ENCODE results near the gene TJP3. TPM values are rescaled to one million over a fixed set of nuclear protein-coding genes. Genes with fewer than 3 reads are reported as not detected.
"Not testable (repeated sequence)": the region's sequence is repeated elsewhere in the genome, so short reads cannot be mapped to it uniquely, and the experiment has no call there.

The TJP3 gene, protein sequence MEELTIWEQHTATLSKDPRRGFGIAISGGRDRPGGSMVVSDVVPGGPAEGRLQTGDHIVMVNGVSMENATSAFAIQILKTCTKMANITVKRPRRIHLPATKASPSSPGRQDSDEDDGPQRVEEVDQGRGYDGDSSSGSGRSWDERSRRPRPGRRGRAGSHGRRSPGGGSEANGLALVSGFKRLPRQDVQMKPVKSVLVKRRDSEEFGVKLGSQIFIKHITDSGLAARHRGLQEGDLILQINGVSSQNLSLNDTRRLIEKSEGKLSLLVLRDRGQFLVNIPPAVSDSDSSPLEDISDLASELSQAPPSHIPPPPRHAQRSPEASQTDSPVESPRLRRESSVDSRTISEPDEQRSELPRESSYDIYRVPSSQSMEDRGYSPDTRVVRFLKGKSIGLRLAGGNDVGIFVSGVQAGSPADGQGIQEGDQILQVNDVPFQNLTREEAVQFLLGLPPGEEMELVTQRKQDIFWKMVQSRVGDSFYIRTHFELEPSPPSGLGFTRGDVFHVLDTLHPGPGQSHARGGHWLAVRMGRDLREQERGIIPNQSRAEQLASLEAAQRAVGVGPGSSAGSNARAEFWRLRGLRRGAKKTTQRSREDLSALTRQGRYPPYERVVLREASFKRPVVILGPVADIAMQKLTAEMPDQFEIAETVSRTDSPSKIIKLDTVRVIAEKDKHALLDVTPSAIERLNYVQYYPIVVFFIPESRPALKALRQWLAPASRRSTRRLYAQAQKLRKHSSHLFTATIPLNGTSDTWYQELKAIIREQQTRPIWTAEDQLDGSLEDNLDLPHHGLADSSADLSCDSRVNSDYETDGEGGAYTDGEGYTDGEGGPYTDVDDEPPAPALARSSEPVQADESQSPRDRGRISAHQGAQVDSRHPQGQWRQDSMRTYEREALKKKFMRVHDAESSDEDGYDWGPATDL
- total RNA-seq (10 to 100 TPM; 13.4 to 14.2 TPM), total RNA-seq (10.8 to 12.8 reads per million in 2 donors)

DNA sequence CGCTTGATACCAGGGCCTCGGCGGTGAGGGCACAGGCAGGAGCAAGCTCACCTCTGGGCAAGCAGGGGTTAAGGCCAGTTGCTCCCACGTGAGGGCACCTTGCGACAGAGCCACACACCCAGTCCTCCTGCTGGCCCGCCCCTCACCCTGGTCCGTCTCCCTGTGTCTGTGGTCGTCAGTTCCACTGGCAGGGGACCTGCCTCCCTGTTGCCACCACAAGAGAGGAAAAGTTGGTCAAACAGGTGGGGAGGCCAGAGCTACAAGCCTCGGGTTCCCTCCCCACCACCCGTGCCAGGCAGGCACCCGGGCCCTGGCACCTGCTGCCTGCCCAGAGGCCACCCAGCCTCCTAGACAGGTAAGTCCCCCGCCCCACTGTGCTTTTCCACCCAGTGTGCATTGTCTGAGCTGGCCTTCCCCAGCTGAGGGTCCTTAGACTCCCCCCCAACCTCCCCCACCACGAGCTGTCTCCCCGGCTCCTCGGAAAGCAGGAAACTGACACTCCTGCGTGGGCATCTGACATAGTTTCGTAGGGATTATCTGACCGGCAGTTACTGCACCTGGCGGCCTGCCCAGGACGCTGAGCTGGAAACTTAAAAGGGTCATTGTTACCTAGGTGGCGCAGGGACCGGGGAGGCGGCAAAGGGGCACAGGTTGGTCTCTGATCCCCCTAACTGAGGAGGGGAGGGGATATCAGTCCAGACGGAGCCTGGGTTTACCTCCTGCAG, at the start of gene TJP3:
Gene TJP3 (plus strand): TSS at position 178 of the 725 bp plus-strand sequence. CDS start 20,049 bp downstream, outside the sequence.
- Mint-ChIP-seq H3K27ac (no peak within 1 kb of the TSS), H3K4me1 (peaks cover 8% of the 10 kb centered on the region), H3K27me3 (peaks cover 10% of the 10 kb centered on the region), H3K4me3 (no peak within 1 kb of the TSS), H3K36me3 (ENCODE audit: low read depth) (no peaks in the 10 kb centered on the region)
- ATAC-seq (no peak), DNase-seq (no peak)
- H3K9me3 ChIP-seq (ENCODE audit: control insufficient read depth, low read length, poor library complexity, severe bottlenecking), result no peaks in the 10 kb centered on the region

DNA sequence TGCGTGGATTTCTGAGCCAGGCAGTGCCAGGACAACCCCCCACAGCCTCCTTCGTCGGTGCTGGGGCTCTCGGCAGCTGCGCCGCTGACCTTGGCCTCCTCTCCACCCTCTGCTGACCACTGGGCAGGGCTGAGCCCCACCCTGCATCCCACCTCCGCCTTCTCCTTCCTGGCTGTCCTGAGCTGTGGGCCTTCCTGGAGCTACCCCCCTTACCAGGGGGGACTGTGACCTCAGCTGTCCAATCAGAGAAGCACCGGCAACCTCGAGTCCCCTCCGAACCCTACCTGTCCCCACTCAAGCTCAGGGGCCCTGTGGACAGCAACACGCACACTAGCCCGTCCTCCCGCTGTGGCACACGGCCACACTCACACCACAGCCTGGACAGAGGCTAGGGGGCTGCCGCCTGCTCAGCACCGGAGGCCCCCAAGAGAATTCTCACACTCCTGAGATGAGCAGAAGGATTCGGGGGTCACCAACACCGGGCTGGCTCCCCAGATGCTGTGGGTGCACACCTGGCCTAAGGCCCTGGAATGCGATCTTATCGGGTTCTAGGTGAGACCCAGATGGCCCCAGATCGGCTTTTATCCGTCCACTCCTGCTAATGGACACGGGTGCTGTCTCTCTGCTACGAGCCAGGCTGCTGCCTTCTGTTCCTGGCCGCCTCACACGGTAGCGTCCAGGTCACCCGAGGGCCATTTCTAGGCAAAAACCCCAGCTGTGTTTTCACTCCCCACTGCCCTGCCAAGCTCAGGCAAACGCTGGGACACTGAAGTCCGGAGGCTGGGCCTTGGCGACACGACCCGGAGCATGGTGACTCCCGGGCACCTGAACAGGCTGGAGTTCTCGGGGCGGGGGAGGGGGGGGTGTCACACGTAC, 49.1 kb upstream of the TJP3 start:
- no peaks in the 10 kb centered on the region for H3K9me3 ChIP-seq (ENCODE audit: control insufficient read depth, low read length, poor library complexity, severe bottlenecking)
- DNase-seq, result no peak
- Mint-ChIP-seq H3K27me3 (no peaks in the 10 kb centered on the region), H3K4me1 (peaks cover 2% of the 10 kb centered on the region), H3K27ac (no peak overlapping the region), H3K4me3 (no peak overlapping the region), H3K36me3 (ENCODE audit: low read depth) (peaks cover 7% of the 10 kb centered on the region)
- ATAC-seq, result no peak

DNA sequence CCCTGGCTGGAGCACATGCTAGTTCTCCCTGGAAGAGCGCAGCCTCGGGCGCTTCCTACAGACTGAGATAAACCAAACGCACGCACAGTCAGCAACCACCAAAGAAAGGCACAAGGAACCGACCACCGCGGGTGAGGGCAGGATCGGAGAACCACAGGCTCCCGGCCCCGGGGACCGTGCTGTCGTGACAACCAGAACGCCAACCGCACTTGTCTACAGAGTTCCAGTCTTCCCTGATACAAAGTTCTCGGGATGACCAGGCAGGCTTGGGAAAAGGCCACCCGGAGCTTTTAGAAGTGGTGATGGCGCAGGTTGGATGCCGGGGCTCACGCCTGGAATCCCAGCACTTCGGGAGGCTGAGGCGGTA, 48.5 kb upstream of the TJP3 start:
- DNase-seq, result no peak
- Mint-ChIP-seq H3K27ac (no peak overlapping the region), H3K36me3 (ENCODE audit: low read depth) (peaks cover 7% of the 10 kb centered on the region), H3K27me3 (no peaks in the 10 kb centered on the region), H3K4me1 (peaks cover 2% of the 10 kb centered on the region), H3K4me3 (no peak overlapping the region)
- no peak for ATAC-seq
- H3K9me3 ChIP-seq (ENCODE audit: control insufficient read depth, low read length, poor library complexity, severe bottlenecking), result no peaks in the 10 kb centered on the region

DNA sequence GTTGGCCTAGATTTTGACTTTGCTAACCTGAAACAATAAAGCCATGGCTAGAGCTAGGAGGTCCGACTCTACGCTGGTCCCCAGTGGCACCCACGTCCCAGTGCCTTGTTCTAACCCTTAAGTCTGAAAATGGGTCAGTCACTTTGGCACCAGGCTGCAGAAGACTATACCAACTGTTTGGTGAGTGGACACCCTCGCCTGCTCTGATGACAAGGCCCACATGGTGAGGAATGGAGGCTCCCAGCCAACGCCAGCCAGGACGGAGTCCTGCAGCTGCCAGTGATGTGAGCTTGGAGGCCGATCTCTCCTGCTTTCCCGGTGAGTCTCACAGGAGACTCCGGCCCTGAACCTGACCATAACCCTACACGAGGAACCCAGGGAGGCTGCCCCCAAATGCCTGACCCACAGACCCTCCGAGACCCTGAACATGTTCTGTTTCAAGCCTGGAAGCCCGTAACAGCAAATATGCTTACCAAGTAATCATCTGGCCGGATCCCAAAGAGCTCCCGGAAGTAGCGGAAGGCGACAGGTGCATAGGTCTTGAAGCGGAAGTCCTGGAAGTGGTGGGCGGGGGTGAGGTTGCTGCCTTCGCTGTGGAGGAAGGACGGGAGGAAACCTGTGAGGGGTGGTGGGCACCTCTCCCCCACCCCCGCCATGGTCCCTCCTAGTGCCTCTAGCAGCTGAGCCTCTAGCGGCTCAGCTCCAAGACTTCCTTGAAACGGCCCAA, 47.5 kb upstream of the TJP3 start:
- ATAC-seq (no peak), DNase-seq (no peak)
- H3K9me3 ChIP-seq (ENCODE audit: control insufficient read depth, low read length, poor library complexity, severe bottlenecking), result no peaks in the 10 kb centered on the region
- Mint-ChIP-seq H3K4me1 (peaks cover 2% of the 10 kb centered on the region), H3K4me3 (peak overlapping the region; percentile 41), H3K27ac (peak overlapping the region; percentile 19), H3K27me3 (no peaks in the 10 kb centered on the region), H3K36me3 (ENCODE audit: low read depth) (peaks cover 7% of the 10 kb centered on the region)

DNA sequence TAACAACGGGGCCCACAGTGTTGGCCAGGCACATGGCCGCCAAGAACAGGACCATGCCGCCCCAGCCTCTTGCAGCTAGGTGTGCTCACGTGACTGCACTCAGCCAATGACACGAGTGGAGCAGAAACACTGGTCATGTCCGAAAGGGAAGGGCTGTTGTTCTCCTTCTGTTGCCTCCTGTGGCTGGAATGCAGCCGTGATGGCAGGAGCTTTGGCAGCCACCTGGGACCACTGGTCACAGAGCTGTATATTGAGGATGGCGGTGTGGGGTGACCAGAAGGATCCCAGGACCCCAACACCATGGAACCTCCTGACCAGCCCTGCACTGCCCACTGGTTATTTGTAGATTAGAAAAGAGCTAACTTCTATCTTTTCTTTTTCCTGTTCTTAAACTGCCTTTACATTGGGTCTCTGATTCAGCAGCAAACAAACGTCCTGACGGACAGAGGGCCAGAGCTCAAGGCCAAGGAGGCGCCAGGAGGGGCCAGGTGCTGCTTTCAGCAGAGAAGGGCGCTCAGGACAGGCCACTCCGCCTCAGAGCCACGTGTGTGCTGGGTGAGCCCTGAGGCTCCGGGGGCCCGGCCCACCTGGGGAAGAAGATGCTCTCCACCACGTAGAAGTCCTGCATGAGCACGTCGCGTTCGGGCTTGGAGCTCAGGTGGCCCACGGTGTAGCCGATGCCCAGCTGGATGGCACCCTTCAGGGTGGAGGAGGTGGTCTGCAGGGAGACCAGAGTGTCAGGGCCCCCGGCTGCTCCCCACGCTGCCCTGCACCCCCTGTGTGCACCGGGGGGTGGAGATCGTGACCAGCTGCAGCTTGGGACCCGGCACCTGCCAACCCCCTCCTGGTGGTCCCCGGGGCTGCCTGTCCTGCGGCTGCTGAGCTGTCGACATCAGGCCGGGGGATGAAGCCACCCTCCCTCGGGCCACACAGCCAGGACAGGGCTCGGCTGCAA, 46.6 kb upstream of the TJP3 start:
- H3K4me1 Mint-ChIP-seq, result peaks cover 5% of the 10 kb centered on the region
- no peaks in the 10 kb centered on the region for H3K9me3 ChIP-seq (ENCODE audit: control insufficient read depth, low read length, poor library complexity, severe bottlenecking)
- no peaks in the 10 kb centered on the region for H3K27me3 Mint-ChIP-seq
- peak overlapping the region; percentile 41 for H3K4me3 Mint-ChIP-seq
- ATAC-seq, result no peak
- no peak overlapping the region for H3K27ac Mint-ChIP-seq
- H3K36me3 Mint-ChIP-seq (ENCODE audit: low read depth), result peaks cover 7% of the 10 kb centered on the region
- DNase-seq, result no peak

DNA sequence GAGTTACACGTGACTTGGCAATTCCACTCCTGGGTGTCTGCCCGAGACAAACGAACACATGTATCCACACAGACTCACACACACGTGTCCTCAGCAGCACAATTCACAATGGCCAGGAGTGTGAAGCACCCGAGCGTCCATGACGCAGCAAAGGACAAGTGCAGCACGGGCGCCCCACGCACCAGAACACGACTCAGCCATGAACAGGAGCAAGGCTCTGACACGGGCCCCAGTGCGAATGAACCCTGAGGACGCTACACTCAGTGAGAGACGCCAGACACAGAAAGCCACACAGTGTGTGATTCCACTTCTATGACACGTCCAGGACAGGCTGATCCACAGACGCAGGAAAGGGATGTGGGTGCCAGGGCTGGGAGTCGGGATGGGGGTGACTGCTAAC, 44.3 kb upstream of the TJP3 start:
- no peak overlapping the region for H3K4me3 Mint-ChIP-seq
- H3K27me3 Mint-ChIP-seq, result no peaks in the 10 kb centered on the region
- DNase-seq (no peak), ATAC-seq (no peak)
- no peaks in the 10 kb centered on the region for H3K36me3 Mint-ChIP-seq (ENCODE audit: low read depth)
- H3K27ac Mint-ChIP-seq, result peak overlapping the region; percentile 62
- no peaks in the 10 kb centered on the region for H3K9me3 ChIP-seq (ENCODE audit: control insufficient read depth, low read length, poor library complexity, severe bottlenecking)
- H3K4me1 Mint-ChIP-seq, result peaks cover 9% of the 10 kb centered on the region

DNA sequence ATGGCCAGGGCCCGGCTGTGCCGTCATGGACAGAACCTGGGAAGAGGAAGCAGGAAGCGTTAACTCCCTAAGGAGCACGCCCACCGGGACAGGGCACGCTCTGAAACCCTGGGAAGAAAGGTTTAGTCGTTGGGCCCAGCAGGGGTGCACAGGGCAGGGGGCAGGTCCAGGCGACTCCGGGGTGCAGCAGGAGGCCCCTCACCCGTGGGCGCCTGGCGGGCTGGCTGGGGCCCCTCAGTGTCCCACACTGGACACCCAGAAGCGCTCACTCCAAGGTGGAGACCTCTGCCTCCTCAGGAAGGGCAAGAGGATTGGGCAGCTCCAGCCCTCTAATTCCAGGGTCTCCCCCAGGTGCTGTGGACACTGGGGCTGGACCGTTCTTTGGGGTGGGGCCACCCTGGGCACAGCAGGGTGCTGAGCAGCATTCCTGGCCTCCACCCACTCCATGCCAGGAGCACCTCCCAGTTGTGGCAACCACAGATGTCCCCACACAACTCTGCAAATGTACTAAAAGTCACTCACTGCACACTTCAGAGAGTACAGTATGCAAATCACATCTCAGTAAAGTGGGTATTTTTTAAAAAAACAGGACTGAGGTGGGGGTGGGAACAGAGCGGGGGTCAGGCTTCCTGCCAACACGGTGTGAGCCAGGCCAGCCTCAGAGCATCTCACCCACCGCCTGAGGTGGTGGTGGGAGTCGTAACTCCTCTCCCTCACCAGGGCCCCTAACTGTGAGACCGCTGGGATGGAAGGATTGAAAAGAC, 43.1 kb upstream of the TJP3 start:
- no peak overlapping the region for H3K4me3 Mint-ChIP-seq
- no peaks in the 10 kb centered on the region for H3K27me3 Mint-ChIP-seq
- H3K36me3 Mint-ChIP-seq (ENCODE audit: low read depth), result no peaks in the 10 kb centered on the region
- ATAC-seq, result no peak
- H3K9me3 ChIP-seq (ENCODE audit: control insufficient read depth, low read length, poor library complexity, severe bottlenecking), result no peaks in the 10 kb centered on the region
- no peak overlapping the region for H3K27ac Mint-ChIP-seq
- peaks cover 9% of the 10 kb centered on the region for H3K4me1 Mint-ChIP-seq
- no peak for DNase-seq

DNA sequence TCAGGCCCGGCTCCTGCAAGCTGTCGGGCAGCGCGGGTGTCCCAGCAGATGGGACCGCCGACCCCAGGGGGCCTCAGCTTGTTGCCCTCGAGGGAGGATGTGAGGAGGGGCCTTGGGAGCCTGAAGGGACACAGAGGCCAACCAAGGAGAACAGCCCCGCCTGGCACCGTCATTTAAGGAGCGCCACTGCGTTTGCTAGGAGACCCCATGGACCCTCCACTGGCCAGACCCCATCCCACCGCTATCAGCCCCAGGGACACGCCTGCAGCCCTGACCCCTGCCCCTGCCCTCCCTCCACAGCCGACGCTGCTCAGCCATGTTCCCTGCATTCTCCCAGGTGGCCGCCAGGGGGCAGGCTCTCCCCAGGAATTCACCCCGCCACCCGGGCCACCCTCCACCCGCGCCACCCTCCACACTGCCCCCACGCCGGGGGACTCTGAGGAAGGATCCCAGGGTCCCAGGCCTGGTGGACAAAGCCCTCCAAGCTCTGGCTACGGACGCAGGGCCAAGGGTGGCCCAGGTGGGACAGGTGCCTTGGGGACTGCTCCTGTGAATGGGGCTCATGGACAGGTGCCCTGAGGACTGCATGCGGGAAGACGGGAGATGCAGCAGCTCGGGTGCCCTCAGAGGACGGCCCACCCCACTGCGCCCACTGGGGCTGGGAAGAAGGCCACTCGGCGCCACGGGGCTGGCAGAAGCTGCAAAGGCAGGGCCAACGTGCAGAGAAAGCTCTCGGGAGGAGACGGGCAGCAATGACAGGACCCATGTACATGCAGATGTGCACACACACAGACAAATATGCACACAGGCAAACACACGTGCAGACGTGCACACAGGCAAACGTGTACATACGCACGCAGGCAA, 42.3 kb upstream of the TJP3 start:
- no peaks in the 10 kb centered on the region for H3K9me3 ChIP-seq (ENCODE audit: control insufficient read depth, low read length, poor library complexity, severe bottlenecking)
- Mint-ChIP-seq H3K27me3 (no peaks in the 10 kb centered on the region), H3K27ac (no peak overlapping the region), H3K4me1 (peaks cover 11% of the 10 kb centered on the region), H3K4me3 (no peak overlapping the region), H3K36me3 (ENCODE audit: low read depth) (no peaks in the 10 kb centered on the region)
- DNase-seq (peak; percentile 64 to 79 (median 67)), ATAC-seq (peak; percentile 94)

DNA sequence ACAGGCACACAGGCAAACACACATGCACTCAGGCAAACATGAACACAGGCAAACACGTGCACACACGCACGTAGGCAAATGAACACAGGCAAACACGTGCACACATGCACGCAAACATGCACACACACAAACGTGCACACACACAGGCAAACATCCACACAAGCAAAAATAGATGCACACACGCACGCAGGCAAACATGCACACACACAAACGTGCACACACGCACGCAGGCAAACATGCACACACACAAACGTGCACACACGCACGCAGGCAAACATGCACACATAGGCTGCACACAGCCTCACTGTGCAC, 41.7 kb upstream of the TJP3 start:
- not testable (repeated sequence) for H3K9me3 ChIP-seq (ENCODE audit: control insufficient read depth, low read length, poor library complexity, severe bottlenecking); DNase-seq; H3K27me3 Mint-ChIP-seq; ATAC-seq; H3K27ac Mint-ChIP-seq; H3K36me3 Mint-ChIP-seq (ENCODE audit: low read depth); H3K4me3 Mint-ChIP-seq
- H3K4me1 Mint-ChIP-seq, result peaks cover 12% of the 10 kb centered on the region

DNA sequence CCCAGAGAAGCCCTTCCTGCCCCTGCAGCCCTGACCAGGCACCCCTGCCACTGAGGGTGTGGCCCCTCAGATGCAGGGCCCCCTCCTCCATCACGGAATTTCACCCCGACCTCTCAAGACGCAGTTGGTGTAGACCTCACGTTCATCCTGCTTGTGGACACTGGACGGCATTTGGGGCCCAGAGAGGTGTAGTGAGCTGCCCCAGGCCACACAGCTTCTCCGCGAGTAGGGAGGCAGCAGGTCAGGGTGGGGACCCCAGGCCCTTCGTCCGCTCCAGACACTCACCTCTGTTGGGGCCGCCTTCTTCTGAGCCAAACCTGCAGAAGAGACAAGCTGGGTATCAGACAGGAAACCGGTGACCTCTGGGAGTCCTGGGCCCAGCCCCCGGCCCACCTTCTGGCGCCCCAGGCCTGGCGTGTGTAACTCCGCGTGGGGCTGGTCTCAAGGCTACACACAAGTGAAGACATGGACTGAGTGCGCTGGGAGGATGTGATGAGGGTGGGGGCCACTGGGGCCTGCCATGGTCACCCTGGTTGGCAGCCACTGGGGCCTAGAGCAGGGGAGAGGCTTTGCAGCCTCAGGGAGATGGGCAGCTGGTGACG, 41.0 kb upstream of the TJP3 start:
- ATAC-seq, result no peak
- Mint-ChIP-seq H3K27me3 (no peaks in the 10 kb centered on the region), H3K4me1 (peaks cover 14% of the 10 kb centered on the region), H3K4me3 (peak overlapping the region; percentile 36), H3K27ac (no peak overlapping the region), H3K36me3 (ENCODE audit: low read depth) (no peaks in the 10 kb centered on the region)
- H3K9me3 ChIP-seq (ENCODE audit: control insufficient read depth, low read length, poor library complexity, severe bottlenecking), result no peaks in the 10 kb centered on the region
- DNase-seq, result no peak
